RCC 7860 (cell line): Measurements from ENCODE around the gene RNF112.
A peak's percentile ranks its signal among the peaks of the same experiment; 100 is the strongest.
"Not testable (repeated sequence)": the region's sequence is repeated elsewhere in the genome, so short reads cannot be mapped to it uniquely, and the experiment has no call there.

Experiments used
- DNase-seq: peaks from one replicate; pipeline ENCODE4 v3.0.0-alpha.2; 2015; ENCODE audit warnings: low spot score
- FAIRE-seq: peaks from 2 replicates; lab custom pipeline; 2012; peaks lifted over from hg19 to GRCh38; lab: Jason Lieb, UNC

The RNF112 gene

DNA sequence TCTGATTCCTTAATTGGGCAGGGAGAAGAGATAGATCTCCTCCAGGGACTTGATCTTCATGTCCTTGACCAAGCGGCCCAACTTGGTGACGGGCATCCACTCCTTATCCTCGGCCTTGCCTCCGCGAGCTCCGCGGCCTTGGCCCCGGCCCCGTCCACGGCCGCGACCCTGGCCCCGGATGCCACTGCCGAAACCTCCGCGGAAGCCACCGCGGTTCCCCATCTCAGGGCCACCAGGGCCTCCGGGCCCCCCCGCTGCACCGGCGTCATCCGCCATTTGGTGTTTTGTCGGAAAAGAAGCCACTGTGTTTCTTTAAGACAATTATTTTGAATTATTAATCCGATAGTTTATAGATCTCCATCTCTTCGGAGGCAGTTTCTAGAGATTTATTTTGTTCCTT, 35.5 kb downstream of the RNF112 start:
- DNase-seq, FAIRE-seq: not testable (repeated sequence)

DNA sequence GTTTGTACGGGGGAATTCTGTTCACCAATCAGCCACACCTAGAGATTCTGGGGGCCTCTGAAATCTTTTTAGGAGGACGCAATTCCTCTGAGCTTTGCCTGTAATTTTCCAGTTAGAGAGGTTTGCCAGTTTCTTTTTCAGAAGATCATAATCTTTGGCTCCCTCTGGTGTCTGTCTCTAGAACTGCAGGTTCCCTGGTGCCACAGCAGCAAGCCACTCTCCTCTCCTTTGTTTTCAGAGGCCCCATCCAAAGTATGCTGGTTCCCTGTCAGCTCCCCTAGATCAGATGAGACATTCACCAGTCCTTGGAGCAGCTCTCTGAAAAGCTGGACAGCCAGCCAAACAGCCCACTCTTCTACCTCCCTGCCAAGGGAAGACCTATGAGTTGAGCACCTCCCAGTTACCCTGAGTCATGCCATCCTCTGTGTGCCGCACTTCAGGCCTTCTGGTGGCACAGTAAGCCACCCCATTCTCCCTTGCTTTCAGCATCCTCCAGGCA, 36.1 kb downstream of the RNF112 start:
- DNase-seq = peak; percentile 39
- no peak for FAIRE-seq

GRCh38 chr17:19448341-19449268, 37.6 kb downstream of the RNF112 start:
- no peak for FAIRE-seq
- peak; percentile 25 for DNase-seq

DNA sequence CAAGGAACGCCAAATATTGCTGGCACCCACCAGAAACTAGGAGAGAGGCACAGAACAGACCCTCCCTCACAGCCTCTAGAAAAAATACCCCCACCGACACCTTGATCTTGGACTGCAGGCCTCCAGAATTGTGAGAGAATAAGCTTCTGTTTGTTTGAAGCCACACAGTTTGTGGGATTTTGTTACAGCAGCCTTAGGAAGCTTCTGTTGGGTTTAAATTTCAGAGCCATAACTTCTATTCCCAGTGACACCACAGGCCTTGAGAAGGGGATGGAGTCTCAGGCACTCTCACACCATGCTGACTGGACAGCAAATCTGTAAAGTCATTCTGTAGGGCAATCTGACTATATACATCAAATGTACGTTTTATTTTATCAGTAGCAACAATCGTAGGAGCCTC, 38.6 kb downstream of the RNF112 start:
- no peak for DNase-seq

GRCh38 chr17:19453296-19453695, 42.3 kb downstream of the RNF112 start:
- FAIRE-seq = no peak
- DNase-seq = no peak

More for the DNA sequence above, 38.6 kb downstream of the RNF112 start:
- no peak for FAIRE-seq

- FAIRE-seq = no peak
Observed at GRCh38 chr17:19454074-19454473, 43.0 kb downstream of the RNF112 start.

DNA sequence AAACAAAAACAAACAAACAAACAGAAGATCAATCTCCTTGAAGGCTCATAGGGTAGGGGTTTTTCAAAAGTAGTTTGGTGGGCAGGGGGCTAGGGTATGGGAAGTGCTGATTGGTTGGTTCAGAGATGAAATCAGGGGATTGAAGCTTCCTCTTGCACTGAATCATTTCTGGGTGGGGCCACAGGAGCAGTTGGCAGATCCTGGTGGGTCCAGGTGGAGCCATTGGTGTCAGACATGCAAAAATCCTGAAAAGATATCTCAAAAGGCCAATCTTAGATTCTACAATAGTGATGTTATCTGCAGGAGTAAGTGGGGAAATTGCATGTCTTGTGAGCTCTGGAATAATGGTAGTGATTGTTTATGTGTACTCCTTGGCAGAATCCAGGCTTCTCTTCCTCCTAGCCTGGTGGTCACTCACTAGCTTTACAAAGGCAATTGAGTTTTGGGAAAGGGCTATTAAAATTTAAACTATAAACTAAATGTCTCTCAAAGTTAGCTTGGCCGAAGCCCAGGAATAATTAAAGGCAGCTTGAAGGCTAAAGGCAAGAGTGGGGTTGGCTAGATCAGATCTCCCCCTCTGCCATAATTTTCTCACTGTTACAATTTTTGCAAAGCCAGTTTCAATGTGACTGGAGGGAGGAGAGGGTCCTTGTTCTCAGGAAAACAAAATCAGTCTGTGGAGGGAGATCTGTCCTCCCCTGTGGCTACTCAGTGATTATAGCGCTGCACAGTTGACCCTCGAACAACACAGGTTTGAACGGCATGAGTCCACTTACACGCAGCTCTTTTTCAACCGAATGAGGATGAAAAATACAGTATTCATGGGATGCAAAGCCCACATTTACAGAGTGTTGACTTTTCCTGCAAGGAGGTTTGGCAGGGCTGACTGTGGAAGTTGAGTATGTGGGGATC, 45.2 kb downstream of the RNF112 start:
- DNase-seq (no peak), FAIRE-seq (no peak)

More at GRCh38 chr17:19454074-19454473, 43.0 kb downstream of the RNF112 start:
- no peak for DNase-seq

- FAIRE-seq (no peak), DNase-seq (no peak)
Observed at GRCh38 chr17:19457046-19457445, 46.0 kb downstream of the RNF112 start.

- FAIRE-seq (no peak), DNase-seq (no peak)
Observed at GRCh38 chr17:19457830-19458271, 46.8 kb downstream of the RNF112 start.

- FAIRE-seq = not testable (repeated sequence)
Observed at GRCh38 chr17:19458481-19458880, 47.4 kb downstream of the RNF112 start.

DNA sequence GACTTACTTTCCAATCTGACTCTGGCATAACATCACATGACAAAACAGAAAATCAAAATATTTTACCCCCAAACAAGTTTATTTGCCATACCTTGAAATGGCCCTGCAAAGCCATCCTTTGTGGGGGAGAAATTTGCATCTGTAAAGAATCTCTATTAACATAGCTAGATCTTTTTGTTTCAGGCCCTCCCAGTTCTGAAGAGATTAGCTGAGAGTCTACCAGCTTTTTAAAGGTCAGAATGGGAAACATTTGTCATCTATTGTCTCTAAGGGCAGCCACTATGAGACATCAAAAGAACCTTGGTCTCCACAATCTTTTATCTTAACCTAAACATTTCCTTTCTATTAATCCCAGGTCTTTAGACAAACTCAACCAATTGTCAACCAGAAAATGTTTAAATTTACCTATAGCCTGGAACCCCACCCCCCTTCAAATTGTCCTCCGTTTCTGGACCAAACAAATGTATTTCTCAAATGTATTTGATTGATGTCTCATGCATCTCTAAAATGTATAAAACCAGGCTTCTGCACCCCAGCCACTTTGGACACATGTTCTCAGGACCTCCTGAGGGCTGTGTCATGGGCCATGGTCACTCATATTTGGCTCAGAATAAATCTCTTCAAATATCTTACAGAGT, 48.1 kb downstream of the RNF112 start:
- FAIRE-seq, DNase-seq: not testable (repeated sequence)

More at GRCh38 chr17:19458481-19458880, 47.4 kb downstream of the RNF112 start:
- not testable (repeated sequence) for DNase-seq

DNA sequence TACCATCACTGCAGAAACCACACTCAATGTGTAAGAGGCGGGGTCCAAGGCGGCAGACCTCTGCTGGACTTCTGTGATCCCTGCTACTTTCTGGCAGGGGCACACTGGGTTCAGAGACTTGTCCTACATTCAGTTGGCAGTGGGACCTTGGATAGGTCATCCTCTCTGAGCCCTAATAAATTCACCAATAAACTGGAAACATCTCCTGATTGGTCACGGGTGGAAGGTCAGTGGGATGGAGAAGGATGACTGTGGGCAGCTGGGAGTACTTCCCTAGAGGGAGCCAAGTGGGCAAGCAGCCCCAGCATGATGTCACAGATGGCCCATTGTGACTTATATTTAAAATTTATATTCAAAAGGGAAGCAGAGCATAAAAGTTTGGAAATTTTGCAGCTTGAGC, 49.7 kb downstream of the RNF112 start:
- FAIRE-seq = no peak

GRCh38 chr17:19461116-19461515, 50.1 kb downstream of the RNF112 start:
- FAIRE-seq (no peak), DNase-seq (no peak)

More for the DNA sequence above, 49.7 kb downstream of the RNF112 start:
- no peak for DNase-seq

GRCh38 chr17:19461681-19462080, 50.6 kb downstream of the RNF112 start:
- FAIRE-seq (no peak), DNase-seq (no peak)

- FAIRE-seq, DNase-seq: not testable (repeated sequence)
Observed at GRCh38 chr17:19462456-19463035, 51.5 kb downstream of the RNF112 start.

GRCh38 chr17:19464031-19465026, 53.3 kb downstream of the RNF112 start:
- no peak for FAIRE-seq
- no peak for DNase-seq
